ENCODE data around the gene TCERG1. TPM values are rescaled to one million over a fixed set of nuclear protein-coding genes. Genes with fewer than 3 reads are reported as not detected.

TCERG1 gene
- total and polyA plus RNA-seq, 9 of the 15 experiments (the other 6 are each of a cell fraction or from before 2014, with no cell fraction given) = 50.3 to 148 (median 119) TPM

GRCh38 chr5:146447734-146448380, 724 bp downstream of the TCERG1 start:
- no peaks in the 10 kb centered on the region for H3K9me1 ChIP-seq (ENCODE audit: control insufficient read depth, insufficient read depth, low read length)
- no peaks in the 10 kb centered on the region for H3K27me3 ChIP-seq (ENCODE audit: control insufficient read depth in 2 of 2, insufficient read depth in 2 of 2, low read length in 2 of 2)
- CTCF ChIA-PET (ENCODE audit: low intra/inter-chr PET ratio) = no interaction called here
- under 1% methylated on average over 20 of the region's 20 CpGs for WGBS (ENCODE audit: insufficient coverage, low coverage, missing lambda C conversion rate)
- H3K79me2 ChIP-seq (ENCODE audit: control insufficient read depth, insufficient read depth, low read length) = peaks cover 58% of the 10 kb centered on the region
- in situ Hi-C loops (cut with MboI) (no loop called here), intact Hi-C loops (cut with micrococcal nuclease) (no loop called here)
- peaks cover 19% of the 10 kb centered on the region for H4K20me1 ChIP-seq (replicated peaks; ENCODE audit: control insufficient read depth, insufficient read depth, low read length)
- peaks cover 3% of the 10 kb centered on the region; the same call in 1 of the 2 replicates for H3K9me3 ChIP-seq (replicated peaks; ENCODE audit: control insufficient read depth, insufficient read depth, low read depth, low read length)
- H3K4me3 ChIP-seq = peak overlapping the region; percentile 80
- DNase-seq (ENCODE audit: extremely low read depth in 1 of 4, low spot score in 3 of 4) (peak in 2 of 4 experiments; percentile 53 to 77), FAIRE-seq (peak; percentile 80), ATAC-seq (peak; percentile 83)
- BruUV-seq (replicated peaks) = no TSS peak
- peaks cover 14% of the 10 kb centered on the region for H3K36me3 ChIP-seq (ENCODE audit: control insufficient read depth, insufficient read depth, low read length)
- H3K4me2 ChIP-seq (ENCODE audit: insufficient read depth, low read length) = peak overlapping the region; percentile 91
- peaks cover 0 to 7% of the 10 kb centered on the region in 2 experiments; a peak in 3 of 5 replicates for H3K4me1 ChIP-seq (replicated peaks in 1 of 2; ENCODE audit: control insufficient read depth in 2 of 2, insufficient read depth in 2 of 2, low read length in 2 of 2)
- POLR2A ChIA-PET = interaction anchor here (1.4 kb wide), 1 partner anchor 12 kb away, joined by 3 read pairs; no protein-coding TSS in a partner anchor
- H3K27ac ChIP-seq (ENCODE audit: extremely low read depth, low read depth, low read length) = peak overlapping the region; percentile 98
- H3K9ac ChIP-seq (ENCODE audit: insufficient read depth in 1 of 2, low read depth in 2 of 2, low read length in 2 of 2) = peak overlapping the region; percentile 99 to 100
- H2AFZ ChIP-seq (ENCODE audit: low read depth, low read length) = peak overlapping the region; percentile 89
- TF ChIP-seq KDM5B (IDR thresholded peaks at IDR 0.05; ENCODE audit: insufficient replicate concordance, low read depth, low read length) (no peak), OTX1 (CRISPR knock-in tag; IDR thresholded peaks at IDR 0.05) (peak; percentile 56; the same call in 1 of the 2 replicates), POLR2G (IDR thresholded peaks at IDR 0.05; ENCODE audit: low read depth, low read length) (no peak), ZC3H8 (IDR thresholded peaks at IDR 0.05) (no peak), SIX5 (IDR thresholded peaks at IDR 0.05; ENCODE audit: borderline replicate concordance in 1 of 2, insufficient read depth in 1 of 2, low read depth in 1 of 2, low read length in 2 of 2) (no peak), HIVEP1 (CRISPR knock-in tag; IDR thresholded peaks at IDR 0.05) (no peak), BRD9 (IDR thresholded peaks at IDR 0.05; ENCODE audit: low read depth, partially characterized antibody) (no peak), SRSF1 (IDR thresholded peaks at IDR 0.05; ENCODE audit: low read depth, low read length) (no peak), ZFP30 (CRISPR knock-in tag; IDR thresholded peaks at IDR 0.05; ENCODE audit: borderline replicate concordance) (no peak), ZNF282 (CRISPR knock-in tag; IDR thresholded peaks at IDR 0.05) (no peak), POLR2A (conservative IDR thresholded peaks at IDR 0.05) (peak; percentile 33; the same call in 1 of the 2 replicates), LARP7 (IDR thresholded peaks at IDR 0.05) (peak; percentile 8; the same call in 1 of the 2 replicates), RHOXF2B (CRISPR knock-in tag; conservative IDR thresholded peaks at IDR 0.05) (no peak), GATA2 (CRISPR knock-in tag; IDR thresholded peaks at IDR 0.05) (no peak), NFATC3 (IDR thresholded peaks at IDR 0.05) (no peak), ZNF780A (CRISPR knock-in tag; IDR thresholded peaks at IDR 0.05) (no peak), ZNF561 (CRISPR knock-in tag; conservative IDR thresholded peaks at IDR 0.05) (no peak), CREB5 (CRISPR knock-in tag; IDR thresholded peaks at IDR 0.05) (no peak), ZBTB1 (CRISPR knock-in tag; IDR thresholded peaks at IDR 0.05; ENCODE audit: borderline replicate concordance, low read depth) (0 out of 2 replicates have a peak, but pooled peaks have one; percentile 3), MEF2D (tag; conservative IDR thresholded peaks at IDR 0.05; ENCODE audit: low read depth) (no peak), DNMT1 (IDR thresholded peaks at IDR 0.05) (no peak), ELK1 (CRISPR knock-in tag; IDR thresholded peaks at IDR 0.05) (no peak)
